GM21381 (cell line): Measurements from ENCODE around the gene DIS3L2.
"Not testable (repeated sequence)": the region's sequence is repeated elsewhere in the genome, so short reads cannot be mapped to it uniquely, and the experiment has no call there.

Experiments used
- ATAC-seq: cut with Tn5 transposase; IDR thresholded peaks from one replicate; pipeline ENCODE4 v1.9.1; 2021; ENCODE audit warnings: mild to moderate bottlenecking, moderate library complexity; ENCODE audit not compliant: unreplicated experiment

The DIS3L2 gene

GRCh38 chr2:232328516-232329460 is 367.3 kb downstream of the DIS3L2 start:
- ATAC-seq: no peak

GRCh38 chr2:232329716-232330067 is 368.2 kb downstream of the DIS3L2 start:
- ATAC-seq: no peak

GRCh38 chr2:232330068-232330999 is 368.8 kb downstream of the DIS3L2 start:
- ATAC-seq: no peak

- not testable (repeated sequence) for ATAC-seq
These were observed 369.5 kb downstream of the DIS3L2 start for GRCh38 chr2:232331061-232331460.

GRCh38 chr2:232331641-232332040 is 370.1 kb downstream of the DIS3L2 start:
- ATAC-seq: not testable (repeated sequence)

GRCh38 chr2:232332244-232332939 is 370.9 kb downstream of the DIS3L2 start:
- ATAC-seq: not testable (repeated sequence)

- ATAC-seq: no peak
These were observed 371.4 kb downstream of the DIS3L2 start for GRCh38 chr2:232332940-232333259.

GRCh38 chr2:232333361-232334135 is 372.0 kb downstream of the DIS3L2 start:
- ATAC-seq: no peak

GRCh38 chr2:232334136-232334884 is 372.8 kb downstream of the DIS3L2 start:
- ATAC-seq: not testable (repeated sequence)

- not testable (repeated sequence) for ATAC-seq
These were observed 373.3 kb downstream of the DIS3L2 start for GRCh38 chr2:232334885-232335205.

GRCh38 chr2:232335206-232335858 is 373.8 kb downstream of the DIS3L2 start:
- not testable (repeated sequence) for ATAC-seq

- ATAC-seq: no peak
These were observed 374.3 kb downstream of the DIS3L2 start for GRCh38 chr2:232335859-232336215.

- ATAC-seq: no peak
These were observed 374.8 kb downstream of the DIS3L2 start for GRCh38 chr2:232336241-232336736.

GRCh38 chr2:232336981-232337720 is 375.6 kb downstream of the DIS3L2 start:
- no peak for ATAC-seq

GRCh38 chr2:232338094-232338758 is 376.7 kb downstream of the DIS3L2 start:
- not testable (repeated sequence) for ATAC-seq

GRCh38 chr2:232338759-232339106 is 377.2 kb downstream of the DIS3L2 start:
- ATAC-seq: no peak

GRCh38 chr2:232339121-232340081 is 377.9 kb downstream of the DIS3L2 start:
- ATAC-seq: no peak
